Stimulated activated CD4-positive, alpha-beta T cell treated with anti-CD3 and anti-CD28 coated beads, Interleukin-15, amount 100 ng/mL, for 48 hours (primary cell): ENCODE data around the gene RPS21.

Experiments used
- DNase-seq, 2 donors: peaks; one replicate each; pipeline ENCODE4 v3.0.0-alpha.2; 2020; ENCODE audit warnings: low read depth in 2 of 2

RPS21 gene

GRCh38 chr20:62354031-62354808 lies 32.7 kb upstream of the RPS21 start:
- DNase-seq, result no peak

GRCh38 chr20:62354811-62355341 lies 32.0 kb upstream of the RPS21 start:
- DNase-seq, result no peak

DNA sequence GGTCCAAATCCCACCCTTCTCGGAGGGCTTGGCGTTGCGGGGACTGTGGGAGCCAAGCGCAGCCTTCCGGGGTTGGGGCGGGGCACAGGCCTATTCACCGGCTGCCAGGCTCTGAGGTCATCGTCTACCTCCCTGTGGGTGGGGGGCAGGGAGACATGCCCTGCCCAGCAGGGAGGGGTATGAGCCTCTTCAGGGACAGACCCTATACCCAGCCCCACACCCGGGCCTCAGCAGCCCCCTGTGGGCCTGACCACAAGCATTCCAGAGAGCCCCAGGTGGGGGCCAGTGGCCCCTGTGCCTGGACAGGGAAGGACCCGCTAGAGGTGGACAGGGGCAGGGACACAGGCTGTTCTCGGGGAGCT lies 31.4 kb upstream of the RPS21 start:
- no peak for DNase-seq

GRCh38 chr20:62355878-62356588 lies 30.9 kb upstream of the RPS21 start:
- DNase-seq, result no peak

GRCh38 chr20:62356589-62357186 lies 30.2 kb upstream of the RPS21 start:
- no peak for DNase-seq

DNA sequence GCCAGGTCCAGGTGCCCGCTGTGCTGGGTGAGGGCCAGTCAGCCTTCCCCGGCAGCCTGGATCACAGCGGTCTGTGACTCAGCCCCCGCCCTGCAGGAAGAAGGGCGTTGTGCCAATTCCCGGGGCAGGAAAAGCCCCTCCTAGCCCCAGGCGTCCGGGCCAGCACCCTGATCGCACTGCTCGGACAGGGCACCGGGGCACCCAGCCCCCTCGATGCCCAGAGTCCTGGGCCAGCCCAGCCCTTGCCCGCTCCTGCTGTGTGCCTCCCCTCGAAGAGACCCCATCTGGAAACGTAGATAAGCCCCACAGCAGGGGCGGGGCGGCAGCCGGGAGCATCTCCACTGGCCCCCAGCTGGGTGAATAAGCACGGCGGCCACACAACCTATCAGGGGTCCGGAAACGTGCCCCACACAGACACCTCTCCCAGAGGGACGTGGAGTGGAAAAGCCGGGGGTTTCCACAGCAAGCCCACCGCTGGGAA lies 29.7 kb upstream of the RPS21 start:
- no peak for DNase-seq

DNA sequence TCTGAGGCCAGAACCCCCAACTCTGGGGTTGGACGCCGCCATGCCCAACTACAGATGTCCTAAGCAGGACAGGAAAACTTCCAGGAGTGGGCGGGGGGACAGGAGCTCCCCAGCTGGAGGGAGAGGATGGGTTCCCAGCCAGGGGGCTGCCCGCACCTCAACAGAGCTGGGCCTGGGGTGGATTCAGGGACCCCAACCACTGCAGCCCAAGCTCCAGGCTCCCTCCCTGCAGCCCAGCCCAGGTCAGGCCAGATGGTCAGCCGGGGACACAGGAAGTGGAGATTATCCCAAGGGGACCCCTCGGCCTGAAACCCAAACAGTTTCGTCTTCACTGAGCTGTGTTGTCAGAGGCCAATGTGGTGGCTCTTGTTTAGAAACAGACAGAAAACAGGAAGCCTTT lies 29.2 kb upstream of the RPS21 start:
- DNase-seq, result no peak

- DNase-seq, result no peak
These were observed 28.5 kb upstream of the RPS21 start for GRCh38 chr20:62358171-62359042.

- DNase-seq, result no peak
These were observed 27.8 kb upstream of the RPS21 start for GRCh38 chr20:62359043-62359490.

DNA sequence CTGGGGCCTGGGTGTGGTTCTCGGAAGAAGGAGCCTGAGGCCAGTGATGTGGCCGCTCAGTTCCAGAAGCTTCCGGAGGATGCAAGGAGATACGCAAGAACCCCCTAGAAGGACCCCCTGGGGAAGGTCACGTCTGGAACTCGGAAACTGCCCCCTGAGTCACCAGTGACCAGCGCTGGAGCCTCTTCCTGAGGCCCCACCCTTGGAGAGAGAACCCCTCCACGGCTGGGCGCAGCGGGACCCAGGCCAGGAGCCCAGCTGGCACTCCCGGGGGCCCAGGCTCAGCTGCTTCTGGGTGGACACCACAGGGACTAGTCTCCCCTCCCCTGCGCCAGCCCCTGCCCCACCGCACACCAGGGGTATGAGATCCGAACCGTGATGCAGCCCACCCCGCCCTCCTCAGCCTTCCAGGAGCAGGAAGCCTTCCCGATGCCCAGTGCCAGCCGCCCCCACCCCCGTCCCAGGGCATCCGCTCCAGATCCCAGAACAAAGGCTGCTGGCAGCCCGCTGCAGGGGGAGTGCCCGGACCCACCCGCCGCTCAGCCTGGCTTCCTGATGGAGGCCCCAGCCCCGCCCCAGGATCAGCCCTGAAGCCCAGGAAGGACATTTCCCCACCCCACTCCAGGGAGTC lies 27.3 kb upstream of the RPS21 start:
- no peak for DNase-seq

GRCh38 chr20:62360854-62361798 lies 25.8 kb upstream of the RPS21 start:
- no peak for DNase-seq

DNA sequence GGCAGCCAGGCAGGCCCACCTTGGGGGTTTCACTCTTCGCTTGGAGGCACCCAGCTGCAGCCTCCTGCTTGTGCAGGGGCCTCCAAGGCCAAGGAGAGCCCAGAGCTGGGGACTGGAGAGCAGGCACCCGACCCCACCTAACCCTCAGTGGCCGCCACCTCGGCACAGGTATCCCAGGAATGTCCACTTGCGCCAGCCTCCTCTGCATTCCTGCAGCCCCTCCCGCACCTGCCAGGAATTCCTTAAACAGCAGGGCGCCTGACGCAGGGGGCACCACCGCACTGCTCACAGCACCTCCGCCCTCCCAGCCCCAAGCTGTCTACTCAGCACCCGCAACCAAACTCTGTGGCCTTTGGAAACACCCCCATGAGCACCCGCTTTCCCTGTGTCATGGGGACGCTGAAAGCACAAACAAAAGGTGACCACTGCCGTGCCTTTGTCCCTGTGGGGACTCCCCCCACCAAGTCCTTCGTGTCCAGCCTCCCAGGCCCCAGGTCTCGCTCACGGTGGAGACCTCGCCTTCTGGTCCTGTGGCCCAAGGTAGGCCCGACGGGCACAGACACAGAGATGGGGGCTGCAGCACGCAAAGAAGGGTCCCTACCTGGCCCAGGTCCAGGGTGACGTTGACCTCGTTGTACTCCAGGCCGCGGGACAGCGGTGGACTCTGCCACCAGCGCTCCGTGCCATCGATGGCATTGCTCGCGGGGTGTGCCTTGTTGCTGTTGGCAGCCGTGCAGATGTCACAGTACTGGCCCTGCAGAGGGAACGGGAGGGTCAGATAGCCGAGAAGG lies 24.9 kb upstream of the RPS21 start:
- DNase-seq, result no peak

DNA sequence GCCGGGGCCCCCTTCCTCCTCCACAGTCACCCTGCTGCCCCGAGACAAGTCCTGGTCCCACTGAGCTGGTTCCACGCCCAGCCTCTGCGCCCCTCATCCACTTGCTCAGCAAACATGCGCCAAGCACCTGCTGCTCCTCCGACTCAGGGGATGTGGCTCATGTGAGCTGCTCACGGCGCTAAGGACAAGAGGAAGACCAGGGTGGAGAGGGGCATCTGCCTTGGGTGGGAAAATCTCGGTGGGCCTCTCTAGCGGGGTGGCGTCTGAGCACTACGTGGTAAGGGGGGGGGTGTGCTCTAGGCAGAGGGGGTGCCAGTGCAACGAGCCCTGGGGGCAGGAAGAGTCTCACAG lies 24.3 kb upstream of the RPS21 start:
- no peak for DNase-seq

GRCh38 chr20:62362991-62363919 lies 23.6 kb upstream of the RPS21 start:
- no peak for DNase-seq

DNA sequence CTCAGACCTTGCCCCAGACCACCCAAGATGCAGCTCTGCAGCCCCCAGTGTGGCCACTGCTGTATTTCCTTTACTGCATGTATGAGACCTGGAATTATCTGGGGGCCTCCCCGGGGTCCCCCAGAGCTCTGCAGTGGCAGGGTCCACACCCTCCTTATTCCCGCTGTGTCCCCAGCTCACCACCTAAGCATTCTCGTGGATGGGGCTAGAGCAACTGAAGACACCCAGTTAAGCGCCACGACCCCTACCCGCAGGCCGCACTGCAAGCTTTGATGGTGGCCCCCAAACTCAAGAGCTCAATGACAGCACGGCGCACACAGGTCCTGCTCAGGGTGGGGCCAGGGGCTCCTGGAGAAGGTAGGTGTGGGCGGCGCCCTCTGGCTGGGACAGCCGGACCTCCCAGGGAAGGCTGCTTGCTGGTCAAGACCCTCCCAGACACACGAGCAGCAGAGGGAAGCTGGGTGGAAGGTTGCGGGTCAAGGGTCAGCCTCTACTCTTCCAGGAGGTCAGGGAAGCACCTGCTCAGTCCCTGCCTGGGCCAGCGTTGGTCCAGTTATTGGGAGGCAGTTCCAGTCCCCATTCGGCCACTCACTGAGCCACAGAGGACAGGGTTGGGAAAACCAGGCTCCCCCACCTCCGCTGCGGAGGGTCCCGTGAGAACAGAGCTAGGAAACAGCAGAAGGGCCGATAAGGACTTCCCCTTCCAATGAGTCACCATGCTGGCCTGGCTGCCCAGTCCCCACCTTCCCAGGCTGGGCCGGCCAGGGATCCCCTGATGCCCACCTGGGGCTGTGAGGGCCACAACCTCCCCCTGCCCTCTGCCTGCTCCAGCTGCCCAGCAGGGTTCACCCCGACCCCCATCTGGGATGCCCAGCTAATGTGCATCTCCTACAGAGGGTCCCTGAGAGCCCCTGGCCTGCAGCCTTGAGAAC lies 22.7 kb upstream of the RPS21 start:
- no peak for DNase-seq

- DNase-seq, result no peak
These were observed 21.8 kb upstream of the RPS21 start for GRCh38 chr20:62364911-62365736.
